GM13977 (cell line): ENCODE measurements around the gene KCNMA1.

Experiments used
- DNase-seq: peaks from one replicate; pipeline ENCODE4 v3.0.0; 2012; ENCODE audit warnings: low spot score
- CTCF ChIP-seq: IDR thresholded peaks from 2 replicates; pipeline ENCODE4 v1.5.1; 2012; ENCODE audit warnings: mild to moderate bottlenecking, control low read depth; ENCODE audit not compliant: insufficient read depth; ENCODE audit errors: extremely low read depth, missing control alignments
- in situ Hi-C: fragments of 300-500 bp; cut with MboI; formaldehyde crosslinking; loops from one replicate; pipeline ENCODE4 v1.12.0; 2022; ENCODE audit warnings: low sequenced_read_pairs, low pct_unique_long_range_greater_than_20kb, mixed read lengths, inconsistent platforms; ENCODE audit not compliant: unreplicated experiment

KCNMA1 gene

GRCh38 chr10:77187376-77187999, 450.1 kb downstream of the KCNMA1 start:
- no peak for TF ChIP-seq CTCF
- DNase-seq: no peak
- in situ Hi-C loops: no loop called here

DNA sequence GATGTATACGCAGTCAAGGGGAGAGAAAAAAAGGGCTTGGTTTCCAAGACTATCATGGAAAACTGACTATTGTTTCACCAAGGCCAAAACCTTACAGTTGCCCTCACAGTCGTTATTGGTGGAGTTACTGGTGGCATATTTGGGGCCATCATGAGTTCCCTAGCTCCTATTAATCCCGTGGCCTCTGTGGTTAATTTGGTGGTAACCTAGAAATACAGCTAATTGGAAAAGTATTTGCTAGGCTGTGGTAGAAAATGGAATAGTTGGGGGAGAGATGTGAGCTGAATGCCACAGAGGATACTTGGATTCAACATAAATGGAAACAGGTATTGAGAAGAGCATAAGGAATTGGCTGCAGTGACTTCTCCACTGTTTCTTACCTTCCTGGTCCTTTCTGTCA, 450.7 kb downstream of the KCNMA1 start:
- no peak for DNase-seq
- TF ChIP-seq CTCF: no peak

GRCh38 chr10:77185696-77186095, 451.9 kb downstream of the KCNMA1 start:
- in situ Hi-C loops: no loop called here
- no peak for DNase-seq
- no peak for TF ChIP-seq CTCF

More for the DNA sequence above, 450.7 kb downstream of the KCNMA1 start:
- in situ Hi-C loops: no loop called here

DNA sequence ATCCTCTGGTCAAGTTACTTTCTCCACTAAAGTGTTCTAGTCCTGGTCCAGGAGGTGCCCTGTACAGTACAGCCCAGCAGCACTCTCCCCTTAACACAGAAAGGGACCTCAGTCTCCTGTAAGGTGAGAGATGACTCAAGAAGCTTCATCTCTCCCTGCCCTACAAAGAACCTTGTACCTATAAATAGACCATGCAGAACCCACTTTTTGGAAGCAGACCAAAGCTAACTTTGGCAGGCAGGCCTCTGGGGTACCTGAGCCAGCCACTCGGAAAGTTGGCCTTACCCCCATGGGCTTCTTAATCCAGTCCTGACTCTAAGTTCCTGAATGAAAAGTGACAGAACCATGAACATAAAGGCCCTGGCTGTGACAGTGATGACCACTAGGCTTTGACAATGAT, 454.8 kb downstream of the KCNMA1 start:
- in situ Hi-C loops: no loop called here
- no peak for TF ChIP-seq CTCF
- no peak for DNase-seq

DNA sequence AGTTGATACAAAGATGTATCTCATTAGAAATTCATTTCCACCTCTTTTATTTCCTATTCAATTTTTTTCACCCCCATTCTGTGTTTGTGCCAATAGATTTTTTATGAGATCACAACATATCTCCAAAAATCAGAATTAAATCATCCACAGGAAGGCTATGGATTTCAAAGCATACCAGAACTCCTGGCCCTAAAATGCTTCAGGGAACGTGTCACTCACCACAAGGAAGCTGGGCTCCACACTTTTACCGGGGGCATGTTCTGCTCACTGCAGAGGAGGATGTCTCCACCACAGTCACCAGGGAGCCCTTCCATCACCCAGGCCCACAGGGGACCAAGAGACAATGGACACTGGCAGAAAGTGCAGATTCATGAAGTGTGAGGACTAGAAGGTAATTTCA, 456.8 kb downstream of the KCNMA1 start:
- DNase-seq: no peak
- in situ Hi-C loops: no loop called here
- TF ChIP-seq CTCF: no peak

DNA sequence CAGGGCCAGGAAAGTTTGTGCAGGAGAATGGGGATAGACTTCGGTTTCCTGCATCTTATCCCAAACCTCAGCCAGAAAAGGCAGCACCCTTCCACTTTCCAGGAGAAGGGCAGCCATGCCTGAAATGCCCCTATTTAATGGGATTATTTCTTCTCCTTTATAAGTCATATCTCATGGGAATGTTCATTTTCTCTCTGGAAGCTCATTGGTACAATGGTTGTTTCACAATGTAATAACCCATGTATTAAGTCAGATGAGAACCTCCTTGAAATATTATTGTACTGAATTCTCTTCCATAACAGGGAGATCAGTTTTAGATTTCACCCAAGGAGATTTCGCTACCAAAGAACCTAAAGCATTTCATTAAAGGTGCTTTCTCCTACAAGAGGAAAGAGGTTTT, 457.5 kb downstream of the KCNMA1 start:
- no peak for DNase-seq
- no peak for TF ChIP-seq CTCF
- in situ Hi-C loops: no loop called here
